NB4 (cell line): Measurements from ENCODE around the gene KHDRBS1.

Source experiments
- CTCF ChIP-seq: IDR thresholded peaks from one replicate; pipeline ENCODE4 v1.5.1; 2012; ENCODE audit warnings: low read depth, low read length
- MYC ChIP-seq: IDR thresholded peaks from 2 replicates; pipeline ENCODE4 v1.6.1; 2011; ENCODE audit warnings: low read depth, low read length
- POLR2A ChIP-seq: IDR thresholded peaks from 2 replicates; pipeline ENCODE4 v1.6.1; 2011; ENCODE audit warnings: mild to moderate bottlenecking; ENCODE audit not compliant: insufficient read length; ENCODE audit errors: extremely low read depth

GRCh38 chr1:32071758-32072621 lies 58.3 kb downstream of the KHDRBS1 start:
- TF ChIP-seq CTCF: no peak
- no peak for TF ChIP-seq POLR2A
- no peak for TF ChIP-seq MYC
